SK-N-SH treated with all-trans-retinoic acid at 6 μM for 48 hours (cell line): ENCODE results near the gene SEMA3D.
"Not testable (repeated sequence)": the region's sequence is repeated elsewhere in the genome, so short reads cannot be mapped to it uniquely, and the experiment has no call there.

ENCODE experiments used
- ATAC-seq: fragments of 200-7000 bp; cut with Tn5 transposase; 3 replicates; pipeline ENCODE4 v1.9.1; 2020; ENCODE audit warnings: mild to moderate bottlenecking, moderate library complexity
- ARNTL ChIP-seq: fragments of 450-650 bp; formaldehyde crosslinking; IDR thresholded peaks from 2 replicates; pipeline ENCODE4 v1.5.0; 2020; ENCODE audit warnings: low read depth, mild to moderate bottlenecking, moderate library complexity, borderline replicate concordance
- BACH2 ChIP-seq: fragments of 250-450 bp; sonication (Bioruptor Pico); IDR thresholded peaks from 2 replicates; pipeline ENCODE4 v1.9.0; 2021; ENCODE audit warnings: mild to moderate bottlenecking, borderline replicate concordance
- CSDC2 ChIP-seq: fragments of 250-450 bp; sonication (Bioruptor Pico); IDR thresholded peaks from 2 replicates; pipeline ENCODE4 v1.5.0; 2020; ENCODE audit warnings: mild to moderate bottlenecking, moderate library complexity
- ESRRG ChIP-seq: fragments of 250-450 bp; sonication (Bioruptor Pico); IDR thresholded peaks from 2 replicates; pipeline ENCODE4 v1.6.1; 2021; ENCODE audit warnings: mild to moderate bottlenecking
- GLIS3 ChIP-seq: fragments of 250-450 bp; sonication (Bioruptor Pico); IDR thresholded peaks from 2 replicates; pipeline ENCODE4 v1.5.0; 2020; ENCODE audit warnings: mild to moderate bottlenecking, moderate library complexity
- ISL1 ChIP-seq: fragments of 250-450 bp; sonication (Bioruptor Pico); IDR thresholded peaks from 2 replicates; pipeline ENCODE4 v2.1.2; 2022; ENCODE audit warnings: mild to moderate bottlenecking, moderate library complexity
- OSR1 ChIP-seq: fragments of 250-450 bp; sonication (Bioruptor Pico); IDR thresholded peaks from 2 replicates; pipeline ENCODE4 v1.8.0; 2022; ENCODE audit warnings: moderate library complexity, mild to moderate bottlenecking, inconsistent platforms
- PPARA ChIP-seq: fragments of 250-450 bp; sonication (Bioruptor Pico); IDR thresholded peaks from 2 replicates; pipeline ENCODE4 v1.5.0; 2020; ENCODE audit warnings: mild to moderate bottlenecking, borderline replicate concordance
- RARB ChIP-seq: fragments of 250-450 bp; sonication (Bioruptor Pico); IDR thresholded peaks from 2 replicates; pipeline ENCODE4 v1.8.0; 2021; ENCODE audit warnings: mild to moderate bottlenecking, moderate library complexity
- SNAI2 ChIP-seq: fragments of 250-450 bp; sonication (Bioruptor Pico); IDR thresholded peaks from 2 replicates; pipeline ENCODE4 v1.5.0; 2020; ENCODE audit warnings: mild to moderate bottlenecking, moderate library complexity
- TCF4 ChIP-seq: fragments of 250-450 bp; sonication (Bioruptor Pico); IDR thresholded peaks from 2 replicates; pipeline ENCODE4 v1.8.0; 2021; ENCODE audit warnings: mild to moderate bottlenecking, moderate library complexity, borderline replicate concordance
- TOX ChIP-seq: fragments of 250-450 bp; sonication (Bioruptor Pico); IDR thresholded peaks from 2 replicates; pipeline ENCODE4 v1.8.0; 2021; ENCODE audit warnings: mild to moderate bottlenecking, moderate library complexity, borderline replicate concordance
- ZC3H10 ChIP-seq: fragments of 250-450 bp; sonication (Bioruptor Pico); IDR thresholded peaks from 2 replicates; pipeline ENCODE4 v1.5.1; 2021; ENCODE audit warnings: mild to moderate bottlenecking, moderate library complexity
- ZFP3 ChIP-seq: fragments of 250-450 bp; sonication (Bioruptor Pico); IDR thresholded peaks from 2 replicates; pipeline ENCODE4 v1.5.0; 2020; ENCODE audit warnings: mild to moderate bottlenecking, moderate library complexity
- ZNF565 ChIP-seq: fragments of 450-650 bp; formaldehyde crosslinking; conservative IDR thresholded peaks from 2 replicates; pipeline ENCODE4 v1.5.0; 2020; ENCODE audit warnings: low read depth, mild to moderate bottlenecking, moderate library complexity
- ZNF70 ChIP-seq: fragments of 450-650 bp; formaldehyde crosslinking; IDR thresholded peaks from 2 replicates; pipeline ENCODE4 v1.5.0; 2020; ENCODE audit warnings: mild to moderate bottlenecking, moderate library complexity
- ZNF8 ChIP-seq: fragments of 450-650 bp; formaldehyde crosslinking; IDR thresholded peaks from 2 replicates; pipeline ENCODE4 v1.5.0; 2020; ENCODE audit warnings: mild to moderate bottlenecking, moderate library complexity
- TF ChIP-seq, protein P1 (sequence below): fragments of 250-450 bp; sonication (Bioruptor Pico); IDR thresholded peaks from 2 replicates; pipeline ENCODE4 v1.8.0; 2020; ENCODE audit warnings: mild to moderate bottlenecking, moderate library complexity, borderline replicate concordance
- TF ChIP-seq, protein P2 (sequence below): fragments of 250-450 bp; sonication (Bioruptor Pico); IDR thresholded peaks from 2 replicates; pipeline ENCODE4 v1.8.0; 2021; ENCODE audit warnings: low read depth, mild to moderate bottlenecking, moderate library complexity, borderline replicate concordance
- TF ChIP-seq, protein P3 (sequence below): fragments of 250-450 bp; sonication (Bioruptor Pico); IDR thresholded peaks from 2 replicates; pipeline ENCODE4 v1.5.1; 2020; ENCODE audit warnings: low read depth, mild to moderate bottlenecking, moderate library complexity
- TF ChIP-seq, protein P4 (sequence below): fragments of 250-450 bp; sonication (Bioruptor Pico); IDR thresholded peaks from 2 replicates; pipeline ENCODE4 v1.5.0; 2020; ENCODE audit warnings: mild to moderate bottlenecking, moderate library complexity

SEMA3D gene

DNA sequence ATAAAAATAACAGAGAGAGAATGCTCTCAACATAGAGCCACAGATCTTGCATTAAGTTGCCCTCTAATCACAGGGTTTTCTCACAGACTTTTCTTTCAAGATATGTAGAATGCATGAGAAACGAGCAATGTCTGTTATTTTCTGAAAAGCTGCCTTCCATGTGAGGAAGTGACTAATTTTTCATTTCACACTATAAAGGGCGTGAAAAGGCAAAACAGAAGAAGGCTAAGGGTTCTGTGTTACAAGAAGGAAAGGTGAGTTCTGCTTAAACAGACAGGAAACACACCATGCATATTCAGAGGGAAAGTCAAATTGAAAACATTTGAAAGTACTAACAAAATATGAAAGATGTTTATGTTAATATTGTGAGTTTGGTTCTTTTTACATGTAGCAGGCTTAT lies 189.2 kb downstream of the SEMA3D start:
- TF ChIP-seq TOX (no peak), ISL1 (CRISPR knock-in tag) (no peak), ZFP3 (CRISPR knock-in tag) (no peak), ZNF565 (CRISPR knock-in tag) (no peak), GLIS3 (CRISPR knock-in tag) (no peak)
- ATAC-seq: no peak

DNA sequence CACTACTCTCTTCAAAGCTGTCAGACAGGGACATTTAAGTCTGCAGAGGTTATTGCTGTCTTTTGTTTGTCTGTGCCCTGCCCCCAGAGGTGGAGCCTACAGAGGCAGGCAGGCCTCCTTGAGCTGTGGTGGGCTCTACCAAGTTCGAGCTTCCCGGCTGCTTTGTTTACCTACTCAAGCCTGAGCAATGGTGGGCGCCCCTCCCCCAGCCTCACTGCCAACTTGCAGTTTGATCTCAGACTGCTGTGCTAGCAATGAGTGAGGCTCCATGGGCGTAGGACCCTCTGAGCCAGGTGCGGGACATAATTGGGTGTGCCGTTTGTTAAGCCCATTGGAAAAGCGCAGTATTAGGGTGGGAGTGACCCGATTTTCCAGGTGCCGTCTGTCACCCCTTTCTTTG lies 193.9 kb downstream of the SEMA3D start:
- not testable (repeated sequence) for ATAC-seq

DNA sequence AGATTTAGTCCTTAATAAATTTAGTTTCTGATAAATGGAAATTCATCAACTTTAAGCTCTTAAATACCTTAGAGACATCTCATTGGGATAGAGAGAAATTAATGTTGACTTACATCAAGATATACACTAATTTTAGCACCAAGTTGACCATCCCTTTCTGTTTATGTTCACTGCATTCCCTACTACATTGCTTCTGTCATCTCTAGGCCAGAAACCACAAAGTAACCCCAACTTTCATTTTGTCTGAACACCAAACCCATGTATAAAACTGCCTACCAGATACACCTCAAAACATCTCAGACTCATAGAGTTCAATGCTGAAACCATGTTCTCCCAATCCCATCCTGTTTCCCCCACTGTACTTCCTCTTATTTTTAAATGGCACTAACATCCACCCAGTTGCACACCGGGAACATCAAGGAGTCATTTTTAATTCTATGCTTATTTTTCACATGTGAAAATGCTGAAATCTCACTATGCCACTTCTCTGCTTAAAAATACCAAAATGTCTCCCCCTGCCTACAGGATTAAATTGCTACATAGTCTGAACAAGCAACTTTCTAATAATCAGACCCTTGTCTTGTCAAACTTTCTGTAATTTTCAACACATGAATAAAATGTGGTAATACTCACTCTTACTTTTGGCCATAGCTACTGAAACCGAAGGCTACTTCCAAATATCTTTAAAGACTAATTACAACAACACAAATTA lies 201.6 kb downstream of the SEMA3D start:
- peak; percentile 45 for ATAC-seq
- TF ChIP-seq, protein P1, sequence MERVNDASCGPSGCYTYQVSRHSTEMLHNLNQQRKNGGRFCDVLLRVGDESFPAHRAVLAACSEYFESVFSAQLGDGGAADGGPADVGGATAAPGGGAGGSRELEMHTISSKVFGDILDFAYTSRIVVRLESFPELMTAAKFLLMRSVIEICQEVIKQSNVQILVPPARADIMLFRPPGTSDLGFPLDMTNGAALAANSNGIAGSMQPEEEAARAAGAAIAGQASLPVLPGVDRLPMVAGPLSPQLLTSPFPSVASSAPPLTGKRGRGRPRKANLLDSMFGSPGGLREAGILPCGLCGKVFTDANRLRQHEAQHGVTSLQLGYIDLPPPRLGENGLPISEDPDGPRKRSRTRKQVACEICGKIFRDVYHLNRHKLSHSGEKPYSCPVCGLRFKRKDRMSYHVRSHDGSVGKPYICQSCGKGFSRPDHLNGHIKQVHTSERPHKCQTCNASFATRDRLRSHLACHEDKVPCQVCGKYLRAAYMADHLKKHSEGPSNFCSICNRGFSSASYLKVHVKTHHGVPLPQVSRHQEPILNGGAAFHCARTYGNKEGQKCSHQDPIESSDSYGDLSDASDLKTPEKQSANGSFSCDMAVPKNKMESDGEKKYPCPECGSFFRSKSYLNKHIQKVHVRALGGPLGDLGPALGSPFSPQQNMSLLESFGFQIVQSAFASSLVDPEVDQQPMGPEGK (CRISPR knock-in tag): no peak
- TF ChIP-seq ESRRG (CRISPR knock-in tag) (no peak), SNAI2 (no peak), ZNF565 (CRISPR knock-in tag) (no peak), ZC3H10 (CRISPR knock-in tag) (no peak), RARB (no peak), TCF4 (CRISPR knock-in tag) (no peak), OSR1 (CRISPR knock-in tag) (no peak), PPARA (no peak), ISL1 (CRISPR knock-in tag) (no peak), CSDC2 (no peak), TOX (no peak)
- TF ChIP-seq, protein P2, sequence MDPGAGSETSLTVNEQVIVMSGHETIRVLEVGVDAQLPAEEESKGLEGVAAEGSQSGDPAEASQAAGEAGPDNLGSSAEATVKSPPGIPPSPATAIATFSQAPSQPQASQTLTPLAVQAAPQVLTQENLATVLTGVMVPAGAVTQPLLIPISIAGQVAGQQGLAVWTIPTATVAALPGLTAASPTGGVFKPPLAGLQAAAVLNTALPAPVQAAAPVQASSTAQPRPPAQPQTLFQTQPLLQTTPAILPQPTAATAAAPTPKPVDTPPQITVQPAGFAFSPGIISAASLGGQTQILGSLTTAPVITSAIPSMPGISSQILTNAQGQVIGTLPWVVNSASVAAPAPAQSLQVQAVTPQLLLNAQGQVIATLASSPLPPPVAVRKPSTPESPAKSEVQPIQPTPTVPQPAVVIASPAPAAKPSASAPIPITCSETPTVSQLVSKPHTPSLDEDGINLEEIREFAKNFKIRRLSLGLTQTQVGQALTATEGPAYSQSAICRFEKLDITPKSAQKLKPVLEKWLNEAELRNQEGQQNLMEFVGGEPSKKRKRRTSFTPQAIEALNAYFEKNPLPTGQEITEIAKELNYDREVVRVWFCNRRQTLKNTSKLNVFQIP (CRISPR knock-in tag): no peak
- TF ChIP-seq, protein P3, sequence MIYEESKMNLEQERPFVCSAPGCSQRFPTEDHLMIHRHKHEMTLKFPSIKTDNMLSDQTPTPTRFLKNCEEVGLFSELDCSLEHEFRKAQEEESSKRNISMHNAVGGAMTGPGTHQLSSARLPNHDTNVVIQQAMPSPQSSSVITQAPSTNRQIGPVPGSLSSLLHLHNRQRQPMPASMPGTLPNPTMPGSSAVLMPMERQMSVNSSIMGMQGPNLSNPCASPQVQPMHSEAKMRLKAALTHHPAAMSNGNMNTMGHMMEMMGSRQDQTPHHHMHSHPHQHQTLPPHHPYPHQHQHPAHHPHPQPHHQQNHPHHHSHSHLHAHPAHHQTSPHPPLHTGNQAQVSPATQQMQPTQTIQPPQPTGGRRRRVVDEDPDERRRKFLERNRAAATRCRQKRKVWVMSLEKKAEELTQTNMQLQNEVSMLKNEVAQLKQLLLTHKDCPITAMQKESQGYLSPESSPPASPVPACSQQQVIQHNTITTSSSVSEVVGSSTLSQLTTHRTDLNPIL (CRISPR knock-in tag): no peak
- TF ChIP-seq, protein P4, sequence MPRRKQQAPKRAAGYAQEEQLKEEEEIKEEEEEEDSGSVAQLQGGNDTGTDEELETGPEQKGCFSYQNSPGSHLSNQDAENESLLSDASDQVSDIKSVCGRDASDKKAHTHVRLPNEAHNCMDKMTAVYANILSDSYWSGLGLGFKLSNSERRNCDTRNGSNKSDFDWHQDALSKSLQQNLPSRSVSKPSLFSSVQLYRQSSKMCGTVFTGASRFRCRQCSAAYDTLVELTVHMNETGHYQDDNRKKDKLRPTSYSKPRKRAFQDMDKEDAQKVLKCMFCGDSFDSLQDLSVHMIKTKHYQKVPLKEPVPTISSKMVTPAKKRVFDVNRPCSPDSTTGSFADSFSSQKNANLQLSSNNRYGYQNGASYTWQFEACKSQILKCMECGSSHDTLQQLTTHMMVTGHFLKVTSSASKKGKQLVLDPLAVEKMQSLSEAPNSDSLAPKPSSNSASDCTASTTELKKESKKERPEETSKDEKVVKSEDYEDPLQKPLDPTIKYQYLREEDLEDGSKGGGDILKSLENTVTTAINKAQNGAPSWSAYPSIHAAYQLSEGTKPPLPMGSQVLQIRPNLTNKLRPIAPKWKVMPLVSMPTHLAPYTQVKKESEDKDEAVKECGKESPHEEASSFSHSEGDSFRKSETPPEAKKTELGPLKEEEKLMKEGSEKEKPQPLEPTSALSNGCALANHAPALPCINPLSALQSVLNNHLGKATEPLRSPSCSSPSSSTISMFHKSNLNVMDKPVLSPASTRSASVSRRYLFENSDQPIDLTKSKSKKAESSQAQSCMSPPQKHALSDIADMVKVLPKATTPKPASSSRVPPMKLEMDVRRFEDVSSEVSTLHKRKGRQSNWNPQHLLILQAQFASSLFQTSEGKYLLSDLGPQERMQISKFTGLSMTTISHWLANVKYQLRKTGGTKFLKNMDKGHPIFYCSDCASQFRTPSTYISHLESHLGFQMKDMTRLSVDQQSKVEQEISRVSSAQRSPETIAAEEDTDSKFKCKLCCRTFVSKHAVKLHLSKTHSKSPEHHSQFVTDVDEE: no peak

DNA sequence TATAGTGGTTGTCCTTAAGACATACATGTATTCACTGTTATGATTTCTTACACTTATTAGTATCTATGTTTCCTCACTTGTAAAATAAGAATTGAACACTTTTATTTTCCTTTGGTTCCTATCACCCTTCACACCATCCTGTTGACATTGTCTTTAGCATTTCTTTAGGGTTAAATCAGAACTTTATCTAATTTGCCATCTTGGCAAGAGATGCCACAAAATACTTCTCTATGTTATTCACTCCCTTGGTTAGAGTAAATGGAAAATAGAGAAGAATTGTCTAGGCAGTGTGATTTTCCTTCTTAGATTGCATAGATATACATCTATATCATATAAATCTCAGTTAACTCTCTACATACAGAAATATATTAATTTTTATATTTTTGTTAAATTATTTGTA lies 204.7 kb downstream of the SEMA3D start:
- TF ChIP-seq, protein P3 (CRISPR knock-in tag): no peak
- TF ChIP-seq OSR1 (CRISPR knock-in tag) (no peak), ISL1 (CRISPR knock-in tag) (no peak), ESRRG (CRISPR knock-in tag) (no peak), ARNTL (CRISPR knock-in tag) (no peak), SNAI2 (no peak), ZNF70 (no peak), ZNF565 (CRISPR knock-in tag) (no peak), RARB (no peak), ZFP3 (CRISPR knock-in tag) (no peak), PPARA (no peak), BACH2 (no peak), ZC3H10 (CRISPR knock-in tag) (no peak), GLIS3 (CRISPR knock-in tag) (no peak), TOX (no peak), ZNF8 (CRISPR knock-in tag) (no peak)
- TF ChIP-seq, protein P4: no peak
- TF ChIP-seq, protein P1 (CRISPR knock-in tag): no peak
- no peak for ATAC-seq
